ENCODE results near the gene SFSWAP. TPM values are rescaled to one million over a fixed set of nuclear protein-coding genes. Genes with fewer than 3 reads are reported as not detected.

The SFSWAP gene
- total and polyA plus RNA-seq, 2 of the 13 experiments (the other 11 are each of a cell fraction or from before 2014, with no cell fraction given) = 17.1 to 27.7 TPM

- TF ChIP-seq ZNF484 (CRISPR knock-in tag; IDR thresholded peaks at IDR 0.05; ENCODE audit: borderline replicate concordance, low read depth) (no peak), SKI (IDR thresholded peaks at IDR 0.05; ENCODE audit: partially characterized antibody) (no peak), SNAPC2 (CRISPR knock-in tag; IDR thresholded peaks at IDR 0.05) (no peak), ZSCAN21 (CRISPR knock-in tag; IDR thresholded peaks at IDR 0.05; ENCODE audit: borderline replicate concordance) (peak; percentile 67; the same call in 1 of the 2 replicates), PAX8 (CRISPR knock-in tag; IDR thresholded peaks at IDR 0.05; ENCODE audit: borderline replicate concordance) (peak; percentile 37; the same call in 1 of the 2 replicates), NCOA2 (CRISPR knock-in tag; IDR thresholded peaks at IDR 0.05) (0 out of 2 replicates have a peak, but pooled peaks have one; percentile 30), ZSCAN25 (CRISPR knock-in tag; IDR thresholded peaks at IDR 0.05) (peak; percentile 31; the same call in 1 of the 2 replicates), REPIN1 (CRISPR knock-in tag; IDR thresholded peaks at IDR 0.05; ENCODE audit: borderline replicate concordance, low read depth) (0 out of 2 replicates have a peak, but pooled peaks have one; percentile 22), PRDM4 (CRISPR knock-in tag; IDR thresholded peaks at IDR 0.05; ENCODE audit: borderline replicate concordance) (no peak), SMYD3 (CRISPR knock-in tag; IDR thresholded peaks at IDR 0.05) (no peak; the same call in 1 of the 2 replicates), ZC3H13 (CRISPR knock-in tag; IDR thresholded peaks at IDR 0.05) (peak; percentile 53; the same call in 1 of the 2 replicates), MYPOP (CRISPR knock-in tag; IDR thresholded peaks at IDR 0.05) (no peak), SOX5 (CRISPR knock-in tag; IDR thresholded peaks at IDR 0.05; ENCODE audit: borderline replicate concordance) (peak; percentile 47; the same call in 1 of the 2 replicates), ZNF547 (CRISPR knock-in tag; IDR thresholded peaks at IDR 0.05) (no peak)
- TF ChIP-seq, protein P1, sequence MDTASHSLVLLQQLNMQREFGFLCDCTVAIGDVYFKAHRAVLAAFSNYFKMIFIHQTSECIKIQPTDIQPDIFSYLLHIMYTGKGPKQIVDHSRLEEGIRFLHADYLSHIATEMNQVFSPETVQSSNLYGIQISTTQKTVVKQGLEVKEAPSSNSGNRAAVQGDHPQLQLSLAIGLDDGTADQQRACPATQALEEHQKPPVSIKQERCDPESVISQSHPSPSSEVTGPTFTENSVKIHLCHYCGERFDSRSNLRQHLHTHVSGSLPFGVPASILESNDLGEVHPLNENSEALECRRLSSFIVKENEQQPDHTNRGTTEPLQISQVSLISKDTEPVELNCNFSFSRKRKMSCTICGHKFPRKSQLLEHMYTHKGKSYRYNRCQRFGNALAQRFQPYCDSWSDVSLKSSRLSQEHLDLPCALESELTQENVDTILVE (CRISPR knock-in tag; IDR thresholded peaks at IDR 0.05) = no peak
- TF ChIP-seq, protein P2, sequence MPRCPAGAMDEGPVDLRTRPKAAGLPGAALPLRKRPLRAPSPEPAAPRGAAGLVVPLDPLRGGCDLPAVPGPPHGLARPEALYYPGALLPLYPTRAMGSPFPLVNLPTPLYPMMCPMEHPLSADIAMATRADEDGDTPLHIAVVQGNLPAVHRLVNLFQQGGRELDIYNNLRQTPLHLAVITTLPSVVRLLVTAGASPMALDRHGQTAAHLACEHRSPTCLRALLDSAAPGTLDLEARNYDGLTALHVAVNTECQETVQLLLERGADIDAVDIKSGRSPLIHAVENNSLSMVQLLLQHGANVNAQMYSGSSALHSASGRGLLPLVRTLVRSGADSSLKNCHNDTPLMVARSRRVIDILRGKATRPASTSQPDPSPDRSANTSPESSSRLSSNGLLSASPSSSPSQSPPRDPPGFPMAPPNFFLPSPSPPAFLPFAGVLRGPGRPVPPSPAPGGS (CRISPR knock-in tag; IDR thresholded peaks at IDR 0.05) = 0 out of 2 replicates have a peak, but pooled peaks have one; percentile 20
- TF ChIP-seq, protein P3, sequence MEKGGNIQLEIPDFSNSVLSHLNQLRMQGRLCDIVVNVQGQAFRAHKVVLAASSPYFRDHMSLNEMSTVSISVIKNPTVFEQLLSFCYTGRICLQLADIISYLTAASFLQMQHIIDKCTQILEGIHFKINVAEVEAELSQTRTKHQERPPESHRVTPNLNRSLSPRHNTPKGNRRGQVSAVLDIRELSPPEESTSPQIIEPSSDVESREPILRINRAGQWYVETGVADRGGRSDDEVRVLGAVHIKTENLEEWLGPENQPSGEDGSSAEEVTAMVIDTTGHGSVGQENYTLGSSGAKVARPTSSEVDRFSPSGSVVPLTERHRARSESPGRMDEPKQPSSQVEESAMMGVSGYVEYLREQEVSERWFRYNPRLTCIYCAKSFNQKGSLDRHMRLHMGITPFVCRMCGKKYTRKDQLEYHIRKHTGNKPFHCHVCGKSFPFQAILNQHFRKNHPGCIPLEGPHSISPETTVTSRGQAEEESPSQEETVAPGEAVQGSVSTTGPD (CRISPR knock-in tag; IDR thresholded peaks at IDR 0.05) = no peak
- TF ChIP-seq, protein P4, sequence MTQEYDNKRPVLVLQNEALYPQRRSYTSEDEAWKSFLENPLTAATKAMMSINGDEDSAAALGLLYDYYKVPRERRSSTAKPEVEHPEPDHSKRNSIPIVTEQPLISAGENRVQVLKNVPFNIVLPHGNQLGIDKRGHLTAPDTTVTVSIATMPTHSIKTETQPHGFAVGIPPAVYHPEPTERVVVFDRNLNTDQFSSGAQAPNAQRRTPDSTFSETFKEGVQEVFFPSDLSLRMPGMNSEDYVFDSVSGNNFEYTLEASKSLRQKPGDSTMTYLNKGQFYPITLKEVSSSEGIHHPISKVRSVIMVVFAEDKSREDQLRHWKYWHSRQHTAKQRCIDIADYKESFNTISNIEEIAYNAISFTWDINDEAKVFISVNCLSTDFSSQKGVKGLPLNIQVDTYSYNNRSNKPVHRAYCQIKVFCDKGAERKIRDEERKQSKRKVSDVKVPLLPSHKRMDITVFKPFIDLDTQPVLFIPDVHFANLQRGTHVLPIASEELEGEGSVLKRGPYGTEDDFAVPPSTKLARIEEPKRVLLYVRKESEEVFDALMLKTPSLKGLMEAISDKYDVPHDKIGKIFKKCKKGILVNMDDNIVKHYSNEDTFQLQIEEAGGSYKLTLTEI (CRISPR knock-in tag; conservative IDR thresholded peaks at IDR 0.05) = no peak
These were observed 129.9 kb downstream of the SFSWAP start (continued) for GRCh38 chr12:131840643-131841416.
